HL-60/S4 treated with retinoic acid at 250 ng/mL for 4 days and 3 days (cell line): Measurements from ENCODE around the gene NKAIN1.
"Not testable (repeated sequence)": the region's sequence is repeated elsewhere in the genome, so short reads cannot be mapped to it uniquely, and the experiment has no call there.

ENCODE experiments used
- in situ Hi-C: fragments of 300-500 bp; cut with MboI; formaldehyde crosslinking; loops from 2 replicates; pipeline ENCODE4 v1.7.0; 2022; ENCODE audit warnings: low sequenced_read_pairs

Gene NKAIN1

DNA sequence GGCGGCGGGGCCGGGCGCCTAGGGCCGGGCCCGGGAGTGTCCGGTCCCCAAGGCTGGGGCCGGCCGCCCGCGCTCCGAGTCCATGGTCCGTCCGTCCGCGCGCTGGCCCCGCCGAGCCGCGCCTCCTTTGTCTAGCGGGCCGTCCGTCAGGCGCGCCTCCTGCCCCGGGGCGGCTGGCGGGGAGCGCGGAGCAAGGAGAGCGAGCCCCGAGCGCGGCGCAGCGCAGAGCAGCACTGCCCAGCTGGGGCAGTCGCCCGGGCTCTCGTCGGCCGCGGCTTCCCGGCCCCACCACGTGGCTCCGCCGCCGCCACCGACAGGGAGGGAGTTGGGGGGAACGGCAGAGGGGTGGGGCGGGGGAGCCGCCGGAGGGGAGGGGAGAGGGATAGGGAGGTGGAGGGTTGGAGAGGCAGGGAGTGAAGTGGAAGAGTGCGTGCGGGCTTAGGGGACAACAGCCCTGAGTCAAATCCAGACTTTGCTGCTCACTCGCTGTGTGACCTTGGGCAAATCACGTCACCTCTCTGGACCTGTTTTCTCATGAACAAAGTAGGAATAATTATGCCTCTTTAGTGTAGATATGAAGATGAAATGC lies at the start of gene NKAIN1:
Gene NKAIN1, minus strand, starts transcription at position 235 of the 589 bp plus-strand sequence. CDS start 340 bp downstream, outside the sequence.
- in situ Hi-C loops: no loop called here

DNA sequence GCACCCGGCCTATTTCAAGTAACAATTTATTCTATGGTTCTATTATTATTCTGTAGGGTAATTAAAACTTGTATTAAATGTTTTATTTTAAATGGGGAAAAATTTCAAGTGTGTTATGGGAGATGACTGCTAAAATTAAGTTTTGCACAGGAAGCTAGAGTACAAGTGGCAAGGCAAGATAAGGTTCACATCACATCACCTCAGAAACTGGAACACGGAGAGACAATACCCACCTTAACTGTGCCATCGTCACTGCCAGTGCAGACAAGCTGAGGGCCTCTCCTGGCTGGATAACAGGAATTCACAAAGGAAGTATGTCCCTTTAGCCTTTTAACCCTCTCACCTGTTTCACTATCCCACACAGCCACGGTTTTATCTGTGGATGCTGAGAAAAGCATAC lies 49.3 kb upstream of the NKAIN1 start:
- in situ Hi-C loops: no loop called here

DNA sequence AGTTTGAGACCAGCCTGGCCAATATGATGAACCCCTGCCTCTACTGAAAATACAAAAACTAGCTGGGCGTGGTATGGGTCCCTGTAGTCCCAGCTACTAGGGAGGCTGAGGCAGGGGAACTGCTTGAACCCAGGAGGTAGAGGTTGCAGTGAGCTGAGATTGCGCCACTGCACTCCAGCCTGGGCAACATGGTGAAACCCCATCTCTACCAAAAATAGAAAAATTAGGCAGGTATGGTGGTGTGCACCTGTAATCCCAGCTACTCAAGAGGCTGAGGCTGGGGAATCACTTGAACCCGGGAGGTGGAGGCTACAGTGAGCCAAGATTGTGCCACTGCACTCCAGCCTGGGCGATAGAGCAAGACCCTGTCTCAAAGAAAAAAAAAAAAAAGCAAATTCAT lies 48.1 kb upstream of the NKAIN1 start:
- in situ Hi-C loops: not testable (repeated sequence)

DNA sequence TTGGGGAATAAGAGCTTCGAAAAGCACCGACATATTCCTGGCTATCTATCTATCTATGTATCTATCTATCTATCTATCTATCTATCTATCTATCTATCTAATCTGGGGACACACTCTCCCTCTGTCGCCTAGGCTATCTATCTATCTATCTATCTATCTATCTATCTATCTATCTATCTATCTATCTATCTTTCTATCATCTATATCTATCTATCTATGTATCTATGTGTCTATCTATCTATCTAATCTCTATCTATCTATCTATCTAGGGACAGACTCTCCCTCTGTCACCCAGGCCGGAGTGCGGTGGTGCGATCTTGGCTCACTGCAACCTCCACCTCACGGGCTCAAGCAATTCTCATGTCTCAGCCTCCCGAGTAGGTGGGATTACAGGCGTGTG lies 42.7 kb upstream of the NKAIN1 start:
- in situ Hi-C loops: not testable (repeated sequence)

DNA sequence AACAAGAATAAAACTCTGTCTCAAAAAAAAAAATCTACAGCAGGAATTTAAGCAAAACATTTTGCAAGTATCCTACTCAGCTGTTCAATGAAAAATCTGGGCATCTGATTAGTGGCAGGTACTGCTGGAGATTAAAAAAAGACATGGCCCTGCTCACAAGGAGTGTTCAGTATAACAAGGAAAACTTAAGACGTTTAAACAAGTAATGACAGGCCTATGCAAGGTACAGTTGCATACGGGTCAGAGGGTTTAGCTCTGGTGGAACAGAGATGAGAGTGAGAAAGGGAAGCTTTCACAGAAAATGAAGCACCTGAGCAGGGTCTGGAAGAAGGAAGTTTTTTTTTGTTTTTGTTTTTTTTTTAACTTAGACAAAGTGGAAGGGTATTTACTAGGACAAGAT lies 33.9 kb upstream of the NKAIN1 start:
- in situ Hi-C loops: no loop called here

DNA sequence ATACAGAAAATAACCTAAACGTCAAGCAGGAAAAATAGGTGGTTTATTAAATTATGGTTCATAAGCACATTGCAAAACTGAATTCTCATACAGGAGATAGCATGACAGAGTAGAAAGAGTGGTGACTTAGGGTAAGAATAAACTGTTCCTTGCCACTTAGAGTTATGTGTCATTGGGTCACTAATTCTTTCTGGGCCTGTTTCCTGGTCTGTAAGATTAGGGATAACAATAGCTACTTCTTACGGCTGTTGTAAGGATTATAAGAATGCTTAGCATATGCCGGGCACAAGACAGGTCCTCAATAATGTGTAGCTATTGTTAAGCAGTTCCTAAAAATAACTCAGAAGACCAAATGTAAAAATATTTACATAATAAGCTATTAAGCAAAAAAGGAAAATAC lies 32.7 kb upstream of the NKAIN1 start:
- in situ Hi-C loops: no loop called here

DNA sequence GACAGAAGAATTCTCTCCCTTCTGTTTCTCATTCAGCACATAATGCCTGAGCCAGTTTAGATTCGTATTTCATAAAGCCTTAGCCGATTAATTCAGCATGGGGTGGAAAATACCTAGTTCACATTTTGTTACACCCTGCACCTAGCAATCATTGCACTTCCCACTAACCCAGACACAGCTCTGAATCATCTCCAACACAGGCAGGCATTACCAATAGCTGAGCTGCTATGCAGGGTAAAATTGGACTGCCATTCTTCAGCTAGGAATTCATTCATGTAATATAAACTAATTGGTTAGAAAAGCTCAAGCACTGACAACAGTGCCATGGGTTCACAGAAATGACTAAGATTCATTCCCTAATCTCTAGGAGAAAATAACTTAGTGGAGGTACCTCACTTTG lies 26.9 kb upstream of the NKAIN1 start:
- in situ Hi-C loops: no loop called here

DNA sequence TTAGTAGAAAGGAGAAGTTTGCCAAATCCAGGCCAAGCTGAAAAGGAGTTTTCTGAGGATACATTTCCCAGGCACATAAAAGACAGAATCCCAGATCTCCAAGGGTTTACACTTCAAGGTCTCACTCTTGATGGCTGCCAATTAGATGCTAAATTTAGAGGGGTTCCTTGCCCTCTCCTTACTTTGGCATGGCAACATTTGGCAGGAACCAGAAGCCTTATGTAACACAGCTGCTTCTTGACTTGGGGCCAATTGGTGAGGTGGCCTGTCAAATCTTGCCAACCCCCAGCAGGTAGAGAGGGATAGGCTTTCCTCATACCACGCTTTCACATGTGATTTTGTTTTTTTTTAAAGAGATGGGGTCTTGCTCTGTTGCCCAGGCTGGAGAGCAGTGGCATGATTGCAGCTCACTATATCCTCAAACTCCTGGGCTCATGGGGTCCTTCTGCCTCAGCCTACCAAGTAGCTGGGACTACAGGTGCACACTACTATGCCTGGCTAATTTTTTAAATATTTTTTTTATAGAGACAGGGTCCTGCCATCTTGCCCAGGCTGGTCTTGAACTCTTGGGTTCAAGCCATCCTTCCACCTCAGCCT lies 25.2 kb upstream of the NKAIN1 start:
- in situ Hi-C loops: no loop called here

DNA sequence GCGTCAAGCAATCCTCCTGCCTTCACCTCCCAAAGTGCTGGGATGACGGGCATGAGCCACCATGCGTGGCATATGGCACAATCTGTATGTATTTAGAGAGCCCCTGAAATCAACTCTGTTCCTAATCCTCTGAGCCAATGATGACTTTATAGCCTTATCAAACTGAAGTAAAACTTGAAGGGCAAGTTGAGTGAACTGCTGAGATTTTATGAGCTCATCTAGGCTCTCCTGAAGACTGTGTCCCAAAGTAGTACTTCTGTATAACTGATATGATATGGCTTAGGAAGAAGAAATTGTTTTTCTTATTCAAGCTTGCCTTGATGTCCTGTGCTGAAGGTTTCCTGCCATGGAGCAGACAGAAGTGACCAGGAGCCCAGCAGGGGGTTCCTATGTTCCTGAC lies 23.7 kb upstream of the NKAIN1 start:
- in situ Hi-C loops: no loop called here

DNA sequence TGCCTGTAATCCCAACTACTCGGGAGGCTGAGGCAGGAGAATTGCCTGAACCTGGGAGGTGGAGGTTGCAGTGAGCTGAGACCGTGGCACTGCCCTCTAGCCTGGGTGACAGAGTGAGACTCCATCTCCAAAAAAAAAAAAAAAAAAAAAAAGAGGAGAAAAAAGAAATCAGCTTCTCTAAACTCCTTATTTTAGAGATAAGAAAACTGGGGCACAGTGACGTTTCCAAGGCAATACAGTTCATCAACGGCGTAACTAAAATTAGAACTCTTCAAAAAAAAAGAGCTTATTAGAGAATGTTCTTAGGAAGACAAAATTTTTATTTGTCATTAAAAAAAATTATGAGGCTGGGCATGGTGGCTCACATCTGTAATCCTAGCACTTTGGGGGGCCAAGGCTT lies 22.7 kb upstream of the NKAIN1 start:
- in situ Hi-C loops: not testable (repeated sequence)

DNA sequence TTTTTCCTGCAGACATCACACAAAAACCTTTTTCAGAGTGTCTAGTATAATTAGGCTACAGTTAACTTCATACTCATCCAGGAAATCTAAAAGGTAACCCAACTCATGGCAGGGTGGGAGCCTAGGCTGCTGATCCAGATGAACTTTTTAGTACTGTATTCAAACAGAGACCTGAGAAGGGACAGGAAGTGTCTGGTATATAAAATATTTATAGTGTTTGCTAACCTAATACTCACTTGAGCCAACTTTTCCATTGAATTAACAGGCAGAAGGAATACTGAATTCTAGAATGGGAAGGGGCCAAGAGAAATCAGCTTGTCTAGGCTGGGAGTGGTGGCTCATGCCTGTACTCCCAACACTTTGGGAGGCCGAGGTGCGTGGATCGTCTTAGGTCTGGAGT lies 22.2 kb upstream of the NKAIN1 start:
- in situ Hi-C loops: no loop called here

DNA sequence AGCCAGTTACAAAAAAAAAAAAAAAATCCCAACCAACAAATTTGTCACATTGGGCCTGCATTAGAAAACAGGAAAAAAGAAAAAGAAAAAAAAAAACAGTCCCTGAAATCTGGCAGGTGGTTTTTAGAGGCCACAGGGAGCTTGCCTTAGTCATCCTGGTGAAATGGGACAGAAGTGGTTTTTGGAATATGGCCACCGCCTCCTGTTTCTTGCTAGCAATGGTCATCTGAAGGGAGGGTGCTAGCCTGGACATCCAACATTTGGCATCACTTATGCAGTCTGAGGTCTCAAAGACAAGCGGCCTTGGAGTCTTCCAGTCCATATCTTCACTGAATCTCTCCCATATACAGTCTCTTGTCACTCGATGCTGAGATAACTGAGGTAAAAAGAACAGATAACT lies 20.1 kb upstream of the NKAIN1 start:
- in situ Hi-C loops: no loop called here

DNA sequence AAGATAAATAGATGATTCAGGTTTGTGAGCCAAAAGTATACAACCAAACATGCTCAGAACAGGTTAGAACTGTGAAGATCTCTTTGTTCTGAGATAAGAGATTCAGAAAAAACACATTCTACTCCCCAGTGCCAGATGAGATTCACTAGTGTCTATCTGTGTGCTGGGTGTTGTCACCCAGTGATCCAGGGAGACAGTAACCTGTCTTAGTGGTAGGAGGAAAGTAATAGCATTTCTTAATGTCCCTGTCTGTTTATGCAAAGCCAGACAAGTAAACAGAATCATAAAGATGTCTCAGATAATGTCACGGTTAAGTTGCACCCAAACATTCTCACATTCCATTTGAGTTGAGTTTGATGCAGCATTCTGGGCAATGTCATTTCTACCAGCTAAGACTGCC lies 18.9 kb upstream of the NKAIN1 start:
- in situ Hi-C loops: no loop called here

DNA sequence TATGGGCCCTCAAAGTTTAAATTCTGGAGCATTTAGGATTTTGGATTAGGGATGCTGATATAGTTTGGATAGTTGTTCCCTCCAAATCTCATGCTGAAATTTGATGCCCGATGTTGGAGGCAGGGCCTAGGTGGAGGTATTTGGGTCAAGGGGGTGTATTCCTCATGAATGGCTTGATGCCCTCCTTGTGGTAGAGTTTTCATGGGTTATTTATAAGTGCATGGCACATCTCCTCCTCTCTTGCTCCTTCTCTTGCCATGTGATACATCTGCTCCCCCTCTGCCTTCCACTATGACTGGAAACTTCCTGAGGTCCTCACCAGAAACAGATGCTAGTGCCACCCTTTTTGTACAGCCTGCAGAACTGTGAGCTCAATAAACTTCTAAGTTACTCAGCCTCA lies 17.5 kb upstream of the NKAIN1 start:
- in situ Hi-C loops: no loop called here

DNA sequence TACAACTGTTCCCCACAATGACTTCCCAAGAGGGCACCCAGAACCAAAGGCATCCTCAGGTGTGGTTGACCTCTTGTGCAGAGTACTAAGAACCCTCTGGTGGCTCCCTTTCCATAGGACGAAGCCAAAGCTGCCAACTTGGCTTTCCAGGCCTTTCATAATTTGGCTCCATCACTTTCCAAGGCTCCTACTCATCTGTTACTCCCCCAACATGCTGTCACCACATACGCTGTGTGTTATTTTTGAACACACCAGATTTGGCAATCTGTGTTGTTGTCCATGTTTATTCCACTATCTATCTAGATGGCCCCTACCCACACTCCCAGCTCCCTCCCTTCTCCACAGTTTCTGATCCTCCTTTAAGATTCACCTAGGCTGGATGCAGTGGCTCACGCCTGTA lies 10.2 kb upstream of the NKAIN1 start:
- in situ Hi-C loops: no loop called here

DNA sequence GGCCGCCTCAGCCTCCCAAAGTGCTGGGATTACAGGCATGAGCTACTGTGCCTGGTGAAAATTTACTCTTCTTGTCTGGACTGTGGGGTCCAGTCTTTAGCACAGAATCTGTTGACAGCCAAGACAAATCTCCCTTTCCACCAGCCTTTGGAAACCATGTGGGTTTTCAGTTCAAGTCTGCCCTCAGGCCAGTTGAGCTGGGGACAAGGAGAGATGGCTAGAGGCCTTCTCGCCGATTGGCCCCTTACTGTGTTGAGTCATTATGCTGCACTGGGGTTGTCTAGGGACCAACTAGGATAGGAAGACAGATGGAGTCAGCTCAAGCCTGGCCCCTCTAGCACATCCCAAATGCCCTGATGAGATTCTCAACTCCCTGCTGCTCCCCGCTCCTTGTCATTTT lies 8.6 kb upstream of the NKAIN1 start:
- in situ Hi-C loops: no loop called here

DNA sequence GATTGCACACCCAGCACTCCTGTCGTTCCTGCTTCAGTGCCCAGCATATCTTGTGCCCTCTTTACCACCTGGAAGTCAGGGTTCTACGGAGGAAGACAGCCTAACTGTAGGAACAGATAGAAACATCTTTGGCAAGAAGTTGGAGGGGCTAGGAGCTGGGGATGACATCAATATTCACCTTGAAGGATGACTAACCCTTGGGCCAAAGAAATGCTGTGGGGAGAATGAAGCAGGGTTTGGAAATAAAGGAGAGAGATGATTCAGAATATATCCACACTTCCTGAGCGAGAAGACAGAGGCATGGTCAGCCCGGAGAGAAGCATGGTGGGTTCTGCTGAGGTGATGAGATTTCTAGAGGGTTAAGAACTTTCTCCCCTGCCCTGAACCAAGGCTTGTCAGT lies 4.6 kb upstream of the NKAIN1 start:
- in situ Hi-C loops: no loop called here

DNA sequence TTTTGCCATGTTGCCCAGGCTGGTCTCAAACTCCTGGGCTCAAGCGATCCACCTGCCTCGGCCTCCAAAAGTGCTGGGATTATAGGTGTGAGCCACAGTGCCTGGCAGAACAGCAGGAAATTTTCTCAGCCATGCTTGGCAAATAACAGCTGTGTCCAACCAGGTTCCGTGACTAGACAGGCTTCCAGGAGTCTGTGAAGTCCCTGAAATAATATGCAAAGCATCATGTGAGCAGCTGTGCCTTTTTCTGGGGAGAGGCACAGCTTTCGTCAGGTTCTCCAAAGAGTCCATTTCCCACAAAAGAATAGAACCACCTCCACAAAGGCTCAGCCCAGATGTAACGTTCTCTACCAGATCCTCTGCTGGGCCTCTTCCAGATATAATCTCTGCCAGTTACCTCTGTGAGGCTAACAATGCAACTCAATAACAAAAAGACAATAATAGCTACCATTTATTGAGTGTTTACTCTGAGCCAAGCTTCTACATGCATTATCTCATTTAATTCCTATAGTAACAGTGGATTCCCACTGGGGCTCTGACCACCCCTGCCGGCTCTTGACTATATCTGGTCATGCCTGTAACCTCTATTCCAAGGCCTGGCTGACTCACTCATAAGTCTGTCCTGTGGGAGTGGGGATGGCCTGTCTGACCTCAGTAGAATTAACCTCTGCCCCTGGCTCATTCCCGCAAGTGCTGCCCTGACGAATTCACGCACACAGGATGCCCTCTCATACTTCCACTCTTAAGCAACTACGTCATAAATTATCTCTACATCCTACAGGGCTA lies 4.0 kb upstream of the NKAIN1 start:
- in situ Hi-C loops: no loop called here

DNA sequence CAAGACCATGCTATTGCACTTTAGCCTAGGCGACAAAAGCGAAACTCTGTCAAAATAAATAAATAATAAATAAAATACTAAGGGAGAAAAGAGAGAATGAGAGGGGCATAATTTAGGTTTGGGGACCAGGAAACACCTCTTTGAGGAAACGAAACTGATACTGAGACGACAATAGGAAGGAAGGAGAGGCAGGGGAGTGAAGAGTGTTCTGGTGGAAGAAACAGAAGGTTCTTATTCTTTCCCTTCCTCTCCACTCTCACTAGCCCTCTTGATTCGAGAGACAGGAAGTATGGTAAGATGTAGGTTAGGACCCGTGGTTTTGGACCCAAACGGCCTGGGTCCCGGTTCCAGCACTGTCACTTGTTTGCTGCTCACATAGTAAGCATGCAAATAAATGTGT lies 1.6 kb upstream of the NKAIN1 start:
- in situ Hi-C loops: no loop called here

DNA sequence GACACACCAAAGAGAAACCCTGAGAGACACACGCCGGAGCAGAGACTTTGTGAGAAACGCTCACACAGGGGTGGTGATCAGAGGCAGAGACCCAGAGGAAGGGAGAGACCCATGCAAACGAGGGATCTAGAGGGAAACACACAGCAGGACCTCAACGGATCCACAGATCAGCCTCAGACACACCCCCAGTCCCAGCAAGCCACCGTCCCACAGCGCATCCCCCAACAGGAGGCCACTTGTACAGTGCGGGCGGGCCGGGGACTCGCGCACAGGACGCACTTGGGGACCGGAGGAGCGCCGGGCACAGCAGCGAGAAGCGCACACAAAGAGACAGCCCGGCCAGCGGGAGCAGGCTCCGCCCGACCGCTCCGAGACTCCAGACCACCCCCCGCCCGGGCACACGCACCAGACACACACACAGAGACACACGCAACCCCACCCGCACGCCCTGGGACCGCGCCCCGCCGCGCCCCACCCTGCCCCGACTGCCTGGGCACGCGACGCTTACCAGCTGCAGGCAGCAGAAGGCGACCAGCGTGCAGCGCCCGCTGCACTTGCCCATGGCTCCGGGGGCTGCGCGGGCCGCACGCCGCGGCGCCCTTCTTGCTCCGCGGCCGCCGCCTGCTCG lies 587 bp downstream of the NKAIN1 start:
- in situ Hi-C loops: no loop called here

DNA sequence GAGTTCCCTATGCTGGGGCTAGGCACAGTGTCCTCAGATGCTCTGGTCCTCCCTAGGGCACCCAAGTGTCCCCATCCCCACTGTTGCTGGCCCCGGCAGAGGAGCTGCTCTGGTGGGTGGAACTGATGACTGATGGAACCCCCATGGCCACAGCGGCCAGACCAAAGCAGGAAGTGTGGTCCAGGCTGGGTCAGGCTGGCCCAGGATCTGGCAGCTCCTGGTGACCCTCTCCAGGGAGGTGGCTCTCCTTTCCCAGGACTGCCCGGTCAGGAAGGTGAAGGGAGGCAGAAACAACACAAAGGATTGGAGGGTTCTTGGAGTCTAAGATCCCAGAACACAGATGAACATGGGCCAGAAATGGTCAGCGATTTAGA lies 1.1 kb downstream of the NKAIN1 start:
- in situ Hi-C loops: no loop called here

DNA sequence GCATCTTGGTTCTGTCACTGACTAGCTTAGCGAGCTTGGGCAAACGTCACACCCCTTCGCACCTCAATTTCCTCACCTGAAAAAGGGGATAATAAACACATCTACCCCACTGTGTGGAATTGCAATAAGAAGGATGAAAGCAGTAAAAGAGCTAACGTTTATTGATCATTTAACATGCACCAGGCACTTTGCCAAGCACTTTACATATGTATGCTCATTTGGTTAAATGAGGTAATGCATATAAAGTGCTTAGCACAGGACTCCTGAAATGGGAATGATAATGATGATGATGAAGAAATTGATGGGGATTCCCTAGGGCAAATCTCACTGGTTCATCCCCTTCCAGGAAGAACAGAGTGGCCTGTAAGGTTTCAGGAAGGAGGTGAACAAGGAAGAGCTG lies 4.8 kb downstream of the NKAIN1 start:
- in situ Hi-C loops: no loop called here
